Measurements from ENCODE around the gene EXOC6B. TPM values are rescaled to one million over a fixed set of nuclear protein-coding genes. Genes with fewer than 3 reads are reported as not detected.
"Not testable (repeated sequence)": the region's sequence is repeated elsewhere in the genome, so short reads cannot be mapped to it uniquely, and the experiment has no call there.

The EXOC6B gene
- polyA plus RNA-seq, 2 of the 4 experiments (the other 2 are of a cell fraction) = 15.5 to 24.7 TPM

DNA sequence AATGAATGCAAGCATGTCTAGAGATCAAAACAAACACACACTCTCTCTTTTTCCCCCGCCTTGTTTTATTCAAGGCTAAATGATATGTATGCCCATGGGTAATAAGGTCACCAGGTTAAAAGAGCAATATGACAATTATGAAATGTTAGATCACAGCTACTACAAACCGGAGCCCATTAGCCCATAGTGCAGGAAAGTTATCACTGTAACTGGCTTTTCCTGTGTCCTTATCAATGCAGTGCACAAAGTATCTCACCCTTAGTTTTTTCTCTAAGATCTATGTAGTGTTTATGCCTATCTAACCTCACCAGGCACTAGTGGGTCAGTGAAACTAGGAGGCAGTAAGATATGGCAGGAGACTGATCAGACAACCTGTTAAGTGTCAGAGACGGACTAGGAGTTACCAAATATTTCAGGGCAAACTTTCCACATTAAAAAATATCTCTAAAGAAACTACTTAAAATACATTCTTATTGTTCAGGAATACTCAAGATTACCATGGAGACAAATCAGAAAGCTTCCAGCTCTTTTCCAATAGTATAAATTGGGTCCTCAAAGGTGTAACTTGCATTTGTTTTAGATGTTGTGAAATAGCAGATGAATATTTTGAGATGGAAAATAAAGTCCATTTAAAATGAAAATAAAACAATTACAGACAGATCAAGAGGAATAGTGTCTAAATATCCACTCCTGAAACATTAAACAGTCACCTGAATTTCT, 282.2 kb downstream of the EXOC6B start:
- peaks cover 24% of the 10 kb centered on the region; the same call in 2 of the 3 replicates for H3K4me1 ChIP-seq
- no peak overlapping the region for H3K27ac ChIP-seq
- FAIRE-seq (no peak), ATAC-seq (no peak), DNase-seq (ENCODE audit: low read depth in 1 of 2, low spot score in 1 of 2) (no peak)
- WGBS (ENCODE audit: missing lambda C conversion rate) = 80% methylated on average over 3 of the region's 3 CpGs
- no peaks in the 10 kb centered on the region for H3K9me3 ChIP-seq
- ChIA-PET CTCF (interaction anchor here (0.7 to 1.6 kb wide), 2 partner anchors 10 to 620 kb away, joined by 3 to 4 read pairs; no protein-coding TSS in a partner anchor), POLR2A (no interaction called here)
- H3K4me3 ChIP-seq = no peak overlapping the region
- TF ChIP-seq JUNB (IDR thresholded peaks at IDR 0.05) = no peak
- TF ChIP-seq, protein P1, sequence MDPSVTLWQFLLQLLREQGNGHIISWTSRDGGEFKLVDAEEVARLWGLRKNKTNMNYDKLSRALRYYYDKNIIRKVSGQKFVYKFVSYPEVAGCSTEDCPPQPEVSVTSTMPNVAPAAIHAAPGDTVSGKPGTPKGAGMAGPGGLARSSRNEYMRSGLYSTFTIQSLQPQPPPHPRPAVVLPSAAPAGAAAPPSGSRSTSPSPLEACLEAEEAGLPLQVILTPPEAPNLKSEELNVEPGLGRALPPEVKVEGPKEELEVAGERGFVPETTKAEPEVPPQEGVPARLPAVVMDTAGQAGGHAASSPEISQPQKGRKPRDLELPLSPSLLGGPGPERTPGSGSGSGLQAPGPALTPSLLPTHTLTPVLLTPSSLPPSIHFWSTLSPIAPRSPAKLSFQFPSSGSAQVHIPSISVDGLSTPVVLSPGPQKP (IDR thresholded peaks at IDR 0.05; ENCODE audit: low read depth, low read length) = no peak
- H3K4me2 ChIP-seq = no peak overlapping the region

DNA sequence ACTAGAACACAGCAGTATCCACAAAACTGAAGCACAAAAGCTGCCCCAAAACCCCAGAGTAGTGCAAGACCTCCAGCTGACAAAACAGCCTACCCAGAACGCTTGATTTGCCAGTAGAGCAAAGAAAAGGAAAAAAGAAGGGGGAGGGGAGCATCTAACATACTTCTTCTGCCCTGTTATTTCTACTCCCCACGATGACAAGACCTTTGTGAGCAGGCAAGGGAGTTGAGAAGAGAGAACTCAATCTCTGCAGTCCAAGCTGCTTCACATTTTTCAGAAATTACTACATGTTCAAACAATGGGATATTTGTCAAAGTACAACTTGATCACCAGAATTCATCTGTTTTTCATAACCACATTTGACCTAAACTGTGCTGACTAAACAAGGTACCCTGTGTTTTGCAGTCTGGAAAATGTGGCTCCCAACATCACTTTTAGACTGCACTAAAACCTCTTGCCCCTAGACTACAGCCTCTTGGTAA, 286.7 kb downstream of the EXOC6B start:
- ChIA-PET CTCF (no interaction called here), POLR2A (no interaction called here)
- WGBS (ENCODE audit: missing lambda C conversion rate) = 25% methylated on average over 2 of the region's 2 CpGs
- Histone ChIP-seq H3K4me3 (no peak overlapping the region), H3K4me1 (peaks cover 24% of the 10 kb centered on the region), H3K27ac (peak overlapping the region in 1 of 2 experiments; percentile 1; a peak in 1 of 6 replicates), H3K4me2 (peak overlapping the region; percentile 23; the same call in 2 of the 3 replicates), H3K9me3 (no peaks in the 10 kb centered on the region)
- FAIRE-seq (no peak), DNase-seq (ENCODE audit: low read depth in 1 of 2, low spot score in 1 of 2) (peak in 1 of 2 experiments; percentile 38), ATAC-seq (peak in 1 of 2 experiments; percentile 60; a peak in 3 of 6 replicates)
- TF ChIP-seq RARB (CRISPR knock-in tag; IDR thresholded peaks at IDR 0.05) = no peak
- TF ChIP-seq RNF2 (IDR thresholded peaks at IDR 0.05; ENCODE audit: borderline replicate concordance, low read depth) = no peak
- TF ChIP-seq RCOR1 (IDR thresholded peaks at IDR 0.05; ENCODE audit: low read depth, low read length) = no peak
- TF ChIP-seq TP53 (CRISPR knock-in tag; IDR thresholded peaks at IDR 0.05) = no peak
- TF ChIP-seq TFCP2L1 (CRISPR knock-in tag; IDR thresholded peaks at IDR 0.05) = no peak
- no peak for TF ChIP-seq NPAS2 (CRISPR knock-in tag; IDR thresholded peaks at IDR 0.05; ENCODE audit: borderline replicate concordance)
- TF ChIP-seq HES2 (IDR thresholded peaks at IDR 0.05) = no peak
- TF ChIP-seq JUN (IDR thresholded peaks at IDR 0.05) = no peak
- no peak for TF ChIP-seq CBX2 (IDR thresholded peaks at IDR 0.05; ENCODE audit: borderline replicate concordance, low read depth)

DNA sequence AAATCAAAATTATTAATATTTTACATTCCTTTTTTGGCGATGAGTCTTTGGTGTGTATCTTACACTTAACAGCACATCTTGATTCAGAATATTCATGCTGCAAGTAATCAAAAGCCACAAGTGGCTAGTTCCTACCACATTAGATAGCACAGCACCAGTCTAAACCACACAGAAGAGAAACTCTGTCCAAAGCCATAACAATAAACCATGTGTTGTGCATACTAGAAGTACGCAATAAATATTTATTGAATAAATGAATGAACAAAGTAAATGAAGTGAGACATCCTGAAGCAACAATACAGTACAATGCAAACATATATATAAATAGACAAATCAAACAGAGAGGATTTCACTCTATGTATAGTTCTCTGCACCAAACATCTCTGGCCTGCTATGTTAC, 287.3 kb downstream of the EXOC6B start:
- no peak for TF ChIP-seq HDAC2 (IDR thresholded peaks at IDR 0.05)
- TF ChIP-seq, protein P2, sequence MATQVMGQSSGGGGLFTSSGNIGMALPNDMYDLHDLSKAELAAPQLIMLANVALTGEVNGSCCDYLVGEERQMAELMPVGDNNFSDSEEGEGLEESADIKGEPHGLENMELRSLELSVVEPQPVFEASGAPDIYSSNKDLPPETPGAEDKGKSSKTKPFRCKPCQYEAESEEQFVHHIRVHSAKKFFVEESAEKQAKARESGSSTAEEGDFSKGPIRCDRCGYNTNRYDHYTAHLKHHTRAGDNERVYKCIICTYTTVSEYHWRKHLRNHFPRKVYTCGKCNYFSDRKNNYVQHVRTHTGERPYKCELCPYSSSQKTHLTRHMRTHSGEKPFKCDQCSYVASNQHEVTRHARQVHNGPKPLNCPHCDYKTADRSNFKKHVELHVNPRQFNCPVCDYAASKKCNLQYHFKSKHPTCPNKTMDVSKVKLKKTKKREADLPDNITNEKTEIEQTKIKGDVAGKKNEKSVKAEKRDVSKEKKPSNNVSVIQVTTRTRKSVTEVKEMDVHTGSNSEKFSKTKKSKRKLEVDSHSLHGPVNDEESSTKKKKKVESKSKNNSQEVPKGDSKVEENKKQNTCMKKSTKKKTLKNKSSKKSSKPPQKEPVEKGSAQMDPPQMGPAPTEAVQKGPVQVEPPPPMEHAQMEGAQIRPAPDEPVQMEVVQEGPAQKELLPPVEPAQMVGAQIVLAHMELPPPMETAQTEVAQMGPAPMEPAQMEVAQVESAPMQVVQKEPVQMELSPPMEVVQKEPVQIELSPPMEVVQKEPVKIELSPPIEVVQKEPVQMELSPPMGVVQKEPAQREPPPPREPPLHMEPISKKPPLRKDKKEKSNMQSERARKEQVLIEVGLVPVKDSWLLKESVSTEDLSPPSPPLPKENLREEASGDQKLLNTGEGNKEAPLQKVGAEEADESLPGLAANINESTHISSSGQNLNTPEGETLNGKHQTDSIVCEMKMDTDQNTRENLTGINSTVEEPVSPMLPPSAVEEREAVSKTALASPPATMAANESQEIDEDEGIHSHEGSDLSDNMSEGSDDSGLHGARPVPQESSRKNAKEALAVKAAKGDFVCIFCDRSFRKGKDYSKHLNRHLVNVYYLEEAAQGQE (IDR thresholded peaks at IDR 0.05) = no peak
- TF ChIP-seq RNF2 (IDR thresholded peaks at IDR 0.05; ENCODE audit: borderline replicate concordance, low read depth) = no peak
- TF ChIP-seq CBX8 (IDR thresholded peaks at IDR 0.05) = no peak
- no peak for TF ChIP-seq HOXB13 (CRISPR knock-in tag; IDR thresholded peaks at IDR 0.05; ENCODE audit: low read depth)
- no peak for TF ChIP-seq RARB (CRISPR knock-in tag; IDR thresholded peaks at IDR 0.05)
- TF ChIP-seq EHF (CRISPR knock-in tag; IDR thresholded peaks at IDR 0.05) = no peak
- TF ChIP-seq MAZ (IDR thresholded peaks at IDR 0.05; ENCODE audit: borderline replicate concordance, low read depth, low read length) = no peak
- no peak for TF ChIP-seq GATA3 (IDR thresholded peaks at IDR 0.05; ENCODE audit: borderline replicate concordance)
- TF ChIP-seq CHD4 (IDR thresholded peaks at IDR 0.05; ENCODE audit: borderline replicate concordance) = no peak
- no peak for TF ChIP-seq BHLHE40 (IDR thresholded peaks at IDR 0.05; ENCODE audit: low read depth, low read length)
- TF ChIP-seq TFCP2L1 (CRISPR knock-in tag; IDR thresholded peaks at IDR 0.05) = no peak
- DNase-seq (ENCODE audit: low read depth in 1 of 2, low spot score in 1 of 2) (no peak), FAIRE-seq (no peak), ATAC-seq (peak in 1 of 2 experiments; percentile 45; a peak in 2 of 6 replicates)
- ChIA-PET CTCF (no interaction called here), POLR2A (no interaction called here)
- Histone ChIP-seq H3K4me1 (peaks cover 28% of the 10 kb centered on the region), H3K4me3 (no peak overlapping the region), H3K4me2 (peak overlapping the region; percentile 23; the same call in 1 of the 3 replicates), H3K27ac (peak overlapping the region in 1 of 2 experiments; percentile 1; a peak in 1 of 6 replicates), H3K9me3 (no peaks in the 10 kb centered on the region)
- WGBS (ENCODE audit: missing lambda C conversion rate) = 87% methylated on average over 2 of the region's 2 CpGs

DNA sequence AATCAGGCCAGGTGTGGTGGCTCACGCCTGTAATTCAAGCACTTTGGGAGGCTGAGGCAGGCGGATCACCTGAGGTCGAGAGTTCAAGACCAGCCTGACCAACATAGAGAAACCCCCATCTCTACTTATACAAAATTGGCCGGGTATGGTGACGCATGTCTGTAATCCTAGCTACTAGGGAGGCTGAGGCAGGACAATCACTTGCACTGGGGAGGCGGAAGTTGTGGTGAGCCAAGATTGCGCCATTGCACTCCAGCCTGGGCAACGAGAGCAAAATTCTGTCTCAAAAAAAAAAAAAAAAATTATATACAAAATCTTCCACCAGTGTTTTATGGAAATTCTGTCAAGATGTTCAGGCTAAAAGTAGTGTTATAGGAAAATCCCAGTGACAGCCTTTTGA, 290.2 kb downstream of the EXOC6B start:
- WGBS (ENCODE audit: missing lambda C conversion rate) = 94% methylated on average over 8 of the region's 8 CpGs
- DNase-seq (ENCODE audit: low read depth in 1 of 2, low spot score in 1 of 2); H3K9me3 ChIP-seq; H3K4me2 ChIP-seq; H3K27ac ChIP-seq; POLR2A ChIA-PET; H3K4me3 ChIP-seq; FAIRE-seq; ATAC-seq: not testable (repeated sequence)
- CTCF ChIA-PET = interaction anchor here (0.7 kb wide), 1 partner anchor 385 kb away, joined by 3 read pairs; no protein-coding TSS in a partner anchor
- H3K4me1 ChIP-seq = peaks cover 39% of the 10 kb centered on the region
